PC-3 (cell line): ENCODE data around the gene TBC1D2. TPM values are rescaled to one million over a fixed set of nuclear protein-coding genes. Genes with fewer than 3 reads are reported as not detected.

Source experiments
- ATAC-seq: fragments of 200-7000 bp; cut with Tn5 transposase; 2 replicates; pipeline ENCODE4 v1.9.1; 2020; ENCODE audit warnings: mild to moderate bottlenecking, moderate library complexity
- BruUV-seq: library from RNA; stranded (reverse); fragments of 400-500 nt; replicated peaks from 2 replicates; lab custom pipeline; 2021; lab: Mats Ljungman, UMichigan
- CTCF ChIA-PET: fragments of 300-600 bp; sonication (Branson Sonifier 250); formaldehyde crosslinking; loops from one replicate; lab custom pipeline; 2022; ENCODE audit warnings: antibody characterized with exemption; lab: Charles Lee
- POLR2A ChIA-PET: fragments of 300-600 bp; sonication (Branson Sonifier 250); formaldehyde crosslinking; loops from one replicate; lab custom pipeline; 2022; ENCODE audit warnings: antibody characterized with exemption; ENCODE audit not compliant: unreplicated experiment; lab: Charles Lee
- DNase-seq: peaks from one replicate; pipeline ENCODE4 v3.0.0-alpha.2; 2015
- H2AFZ ChIP-seq: fragments of 300-600 bp; sonication (generic); 2 replicates; pipeline ENCODE4 v1.6.0; 2016; ENCODE audit warnings: antibody characterized with exemption, low read length
- H3F3A ChIP-seq: fragments of 300-600 bp; sonication (generic); one replicate; pipeline ENCODE4 v1.6.0; 2017; ENCODE audit warnings: antibody characterized with exemption, low read length, control low read depth, mild to moderate bottlenecking; ENCODE audit not compliant: unreplicated experiment
- H3K27ac ChIP-seq: fragments of 300-600 bp; sonication (generic); 2 replicates; pipeline ENCODE4 v1.5.1; 2016; ENCODE audit warnings: mild to moderate bottlenecking, low read length
- H3K27me3 ChIP-seq: fragments of 300-600 bp; sonication (generic); 2 replicates; pipeline ENCODE4 v1.6.1; 2016; ENCODE audit warnings: low read length, mixed read lengths
- H3K36me3 ChIP-seq: fragments of 300-600 bp; sonication (generic); 2 replicates; pipeline ENCODE4 v1.6.1; 2016; ENCODE audit warnings: low read depth, mixed run types, low read length, mixed read lengths
- H3K4me1 ChIP-seq: fragments of 300-600 bp; sonication (generic); 2 replicates; pipeline ENCODE4 v1.5.1; 2016; ENCODE audit warnings: low read length; ENCODE audit not compliant: insufficient read depth
- H3K4me2 ChIP-seq: fragments of 300-600 bp; sonication (generic); 2 replicates; pipeline ENCODE4 v1.6.0; 2016; ENCODE audit warnings: low read length
- H3K4me3 ChIP-seq: fragments of 300-600 bp; sonication (generic); 2 replicates; pipeline ENCODE4 v1.5.1; 2016; ENCODE audit warnings: mild to moderate bottlenecking, low read length, mixed read lengths
- H3K79me2 ChIP-seq: fragments of 300-600 bp; sonication (generic); 2 replicates; pipeline ENCODE4 v1.6.1; 2017; ENCODE audit warnings: low read length, mixed read lengths
- H3K9ac ChIP-seq: fragments of 300-600 bp; sonication (generic); 2 replicates; pipeline ENCODE4 v1.6.0; 2016; ENCODE audit warnings: mild to moderate bottlenecking, low read length
- H3K9me2 ChIP-seq: fragments of 300-600 bp; sonication (generic); replicated peaks from 2 replicates; pipeline ENCODE4 v1.6.1; 2016; ENCODE audit warnings: mixed run types, low read length, mixed read lengths
- H3K9me3 ChIP-seq: fragments of 300-600 bp; sonication (generic); 2 replicates; pipeline ENCODE4 v1.6.1; 2016; ENCODE audit warnings: low read length, mixed read lengths
- H4K20me1 ChIP-seq: fragments of 300-600 bp; sonication (generic); 2 replicates; pipeline ENCODE4 v1.6.1; 2016; ENCODE audit warnings: low read length, mixed read lengths
- EZH2 ChIP-seq: fragments of 300-600 bp; sonication (generic); IDR thresholded peaks from one replicate; pipeline ENCODE4 v1.6.1; 2017; ENCODE audit warnings: antibody characterized with exemption, mild to moderate bottlenecking, low read length; ENCODE audit not compliant: unreplicated experiment
- EZH2phosphoT487 ChIP-seq: fragments of 300-600 bp; sonication (generic); IDR thresholded peaks from 2 replicates; pipeline ENCODE4 v1.6.1; 2018; ENCODE audit warnings: mild to moderate bottlenecking, antibody characterized with exemption, low read length, borderline replicate concordance
- intact Hi-C: fragments of 100-400 bp; cut with micrococcal nuclease; formaldehyde crosslinking; loops from 2 replicates; pipeline ENCODE4 v1.9.0; 2023
- total RNA-seq: library from RNA; depleted of rRNA; stranded (reverse); fragments of >200 nt; gene quantifications from 2 replicates; pipeline ENCODE4 v1.2.3, GENCODE V29; 2014
- TF ChIP-seq, protein P1 (sequence below): fragments of 300-600 bp; sonication (generic); conservative IDR thresholded peaks from 2 replicates; pipeline ENCODE4 v1.5.1; 2017; ENCODE audit warnings: antibody characterized with exemption, low read depth, mild to moderate bottlenecking, low read length

TBC1D2 gene
- total RNA-seq, 1 experiment from 2014 or later = 7.4 TPM

DNA sequence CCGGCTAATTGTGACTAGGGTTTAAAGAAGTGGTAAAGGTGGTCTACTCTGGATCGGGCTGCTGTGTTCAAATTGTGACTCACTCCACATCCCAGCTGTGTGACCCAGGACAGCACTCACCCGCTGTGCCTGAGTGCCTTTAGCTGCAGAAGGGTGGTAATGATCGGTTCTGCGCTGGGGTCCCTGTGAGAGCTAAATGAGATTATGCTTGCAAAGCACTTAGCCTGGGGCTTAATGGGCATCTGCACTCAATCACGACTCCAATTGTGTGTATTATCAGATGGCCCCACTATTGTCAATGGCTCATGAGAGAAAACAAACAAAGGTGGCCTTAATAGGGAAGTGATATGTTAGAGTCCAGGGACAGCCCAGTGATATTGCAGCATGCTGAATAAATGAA is 25.1 kb upstream of the TBC1D2 start:
- H3F3A ChIP-seq = no peaks in the 10 kb centered on the region
- H3K27me3 ChIP-seq = peaks cover 34% of the 10 kb centered on the region
- H3K4me3 ChIP-seq = no peak overlapping the region
- H3K9ac ChIP-seq = no peak overlapping the region
- H3K4me1 ChIP-seq = no peaks in the 10 kb centered on the region
- TF ChIP-seq, protein P1, sequence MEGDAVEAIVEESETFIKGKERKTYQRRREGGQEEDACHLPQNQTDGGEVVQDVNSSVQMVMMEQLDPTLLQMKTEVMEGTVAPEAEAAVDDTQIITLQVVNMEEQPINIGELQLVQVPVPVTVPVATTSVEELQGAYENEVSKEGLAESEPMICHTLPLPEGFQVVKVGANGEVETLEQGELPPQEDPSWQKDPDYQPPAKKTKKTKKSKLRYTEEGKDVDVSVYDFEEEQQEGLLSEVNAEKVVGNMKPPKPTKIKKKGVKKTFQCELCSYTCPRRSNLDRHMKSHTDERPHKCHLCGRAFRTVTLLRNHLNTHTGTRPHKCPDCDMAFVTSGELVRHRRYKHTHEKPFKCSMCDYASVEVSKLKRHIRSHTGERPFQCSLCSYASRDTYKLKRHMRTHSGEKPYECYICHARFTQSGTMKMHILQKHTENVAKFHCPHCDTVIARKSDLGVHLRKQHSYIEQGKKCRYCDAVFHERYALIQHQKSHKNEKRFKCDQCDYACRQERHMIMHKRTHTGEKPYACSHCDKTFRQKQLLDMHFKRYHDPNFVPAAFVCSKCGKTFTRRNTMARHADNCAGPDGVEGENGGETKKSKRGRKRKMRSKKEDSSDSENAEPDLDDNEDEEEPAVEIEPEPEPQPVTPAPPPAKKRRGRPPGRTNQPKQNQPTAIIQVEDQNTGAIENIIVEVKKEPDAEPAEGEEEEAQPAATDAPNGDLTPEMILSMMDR = no peak
- TF ChIP-seq EZH2phosphoT487 = no peak
- no peak for TF ChIP-seq EZH2
- H2AFZ ChIP-seq = no peak overlapping the region
- no peak overlapping the region for H3K4me2 ChIP-seq
- H3K27ac ChIP-seq = no peak overlapping the region
- ATAC-seq (no peak), DNase-seq (no peak)
- H3K36me3 ChIP-seq = no peaks in the 10 kb centered on the region
- no TSS peak for BruUV-seq
- ChIA-PET POLR2A (interaction anchor here (0.6 kb wide), 1 partner anchor 159 kb away, joined by 4 read pairs; no protein-coding TSS in a partner anchor), CTCF (no interaction called here)
- no peaks in the 10 kb centered on the region for H3K79me2 ChIP-seq
- no peaks in the 10 kb centered on the region for H3K9me3 ChIP-seq
- H3K9me2 ChIP-seq = no peaks in the 10 kb centered on the region
- intact Hi-C loops = no loop called here
- no peaks in the 10 kb centered on the region for H4K20me1 ChIP-seq

GRCh38 chr9:98280162-98280561 is 24.7 kb upstream of the TBC1D2 start:
- peaks cover 39% of the 10 kb centered on the region for H3K27me3 ChIP-seq
- no peaks in the 10 kb centered on the region for H4K20me1 ChIP-seq
- ChIA-PET CTCF (no interaction called here), POLR2A (interaction anchor here (0.6 kb wide), 1 partner anchor 158 kb away, joined by 4 read pairs; no protein-coding TSS in a partner anchor)
- no peaks in the 10 kb centered on the region for H3K9me3 ChIP-seq
- no peak for TF ChIP-seq EZH2
- TF ChIP-seq, protein P1 = no peak
- TF ChIP-seq EZH2phosphoT487 = no peak
- H3K9me2 ChIP-seq = no peaks in the 10 kb centered on the region
- H3F3A ChIP-seq = no peaks in the 10 kb centered on the region
- H3K4me1 ChIP-seq = no peaks in the 10 kb centered on the region
- no peak for ATAC-seq
- H3K27ac ChIP-seq = no peak overlapping the region
- H3K79me2 ChIP-seq = no peaks in the 10 kb centered on the region
- DNase-seq = no peak
- no TSS peak for BruUV-seq
- intact Hi-C loops = no loop called here
- no peak overlapping the region for H3K9ac ChIP-seq
- H2AFZ ChIP-seq = no peak overlapping the region
- H3K4me2 ChIP-seq = no peak overlapping the region
- H3K36me3 ChIP-seq = no peaks in the 10 kb centered on the region
- H3K4me3 ChIP-seq = no peak overlapping the region

DNA sequence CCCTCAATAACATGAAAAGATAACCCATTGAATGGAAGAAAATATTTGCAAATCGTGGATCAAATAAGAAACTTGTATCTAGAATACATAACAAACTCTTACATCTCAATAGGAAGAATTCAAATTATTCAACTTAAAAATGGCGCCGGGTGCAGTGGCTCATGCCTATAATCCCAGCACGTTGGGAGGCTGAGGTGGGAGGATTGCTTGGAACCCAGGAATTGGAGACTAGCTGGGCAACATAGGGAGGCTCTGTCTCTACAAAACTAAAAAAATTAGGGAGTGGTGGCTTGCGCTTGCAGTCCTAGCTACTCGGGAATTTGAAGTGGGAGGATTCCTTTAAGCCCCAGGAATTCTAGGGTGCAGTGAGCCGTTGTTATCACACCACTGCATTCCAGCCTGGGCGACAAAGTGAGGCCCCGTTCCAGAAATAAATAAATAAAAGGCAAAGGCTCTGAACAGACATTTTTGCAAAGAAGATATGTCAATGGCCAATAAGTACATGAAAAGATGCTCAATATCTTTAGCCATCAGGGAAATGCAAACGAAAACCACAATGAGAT is 21.5 kb upstream of the TBC1D2 start:
- ChIA-PET POLR2A (no interaction called here), CTCF (no interaction called here)
- TF ChIP-seq, protein P1 = no peak
- no peak for TF ChIP-seq EZH2
- TF ChIP-seq EZH2phosphoT487 = no peak
- Histone ChIP-seq H3K79me2 (no peaks in the 10 kb centered on the region), H3K27me3 (peaks cover 39% of the 10 kb centered on the region), H3K9me3 (no peaks in the 10 kb centered on the region), H3K4me1 (no peaks in the 10 kb centered on the region), H3F3A (no peaks in the 10 kb centered on the region), H3K4me3 (no peak overlapping the region), H4K20me1 (no peaks in the 10 kb centered on the region), H2AFZ (no peak overlapping the region), H3K36me3 (no peaks in the 10 kb centered on the region), H3K9ac (no peak overlapping the region), H3K4me2 (no peak overlapping the region), H3K27ac (no peak overlapping the region), H3K9me2 (no peaks in the 10 kb centered on the region)
- intact Hi-C loops = no loop called here
- BruUV-seq = no TSS peak
- no peak for DNase-seq
- no peak for ATAC-seq
